Kidney epithelial cell (primary cell): ENCODE results near the gene VEZF1. TPM values are rescaled to one million over a fixed set of nuclear protein-coding genes. Genes with fewer than 3 reads are reported as not detected.
A peak's percentile ranks its signal among the peaks of the same experiment; 100 is the strongest.

Experiments used
- DNase-seq: peaks from one replicate; pipeline ENCODE4 v3.0.0-alpha.2; 2010; ENCODE audit warnings: low read depth
- H3K27me3 ChIP-seq: 2 replicates; pipeline ENCODE4 v1.6.0; 2011; ENCODE audit warnings: low read length; ENCODE audit not compliant: control insufficient read depth, insufficient read depth
- H3K36me3 ChIP-seq: 2 replicates; pipeline ENCODE4 v1.5.1; 2011; ENCODE audit warnings: low read length; ENCODE audit not compliant: control insufficient read depth, insufficient read depth
- H3K4me3 ChIP-seq: 2 replicates; pipeline ENCODE4 v1.5.1; 2011; ENCODE audit warnings: low read depth, mild to moderate bottlenecking, control low read depth, low read length
- CTCF ChIP-seq: IDR thresholded peaks from 2 replicates; pipeline ENCODE4 v1.5.1; 2011; ENCODE audit warnings: mild to moderate bottlenecking, moderate library complexity, low read length, control low read depth, inconsistent platforms; ENCODE audit not compliant: insufficient read depth, poor library complexity, severe bottlenecking
- total RNA-seq: library from RNA; depleted of rRNA; stranded (reverse); fragments of >200 nt; gene quantifications from 2 replicates; pipeline ENCODE4 v1.2.3, GENCODE V29; 2015

The VEZF1 gene
- total RNA-seq, 1 donor from 2014 or later, result 78.3 TPM

- no peaks in the 10 kb centered on the region for H3K27me3 ChIP-seq
- no peak for DNase-seq
- H3K4me3 ChIP-seq, result no peak overlapping the region
- H3K36me3 ChIP-seq, result no peaks in the 10 kb centered on the region
- TF ChIP-seq CTCF, result no peak
These were observed 34.8 kb downstream of the VEZF1 start for GRCh38 chr17:57953219-57953618.

GRCh38 chr17:57949649-57950048 lies 38.4 kb downstream of the VEZF1 start:
- no peaks in the 10 kb centered on the region for H3K27me3 ChIP-seq
- no peak overlapping the region for H3K4me3 ChIP-seq
- TF ChIP-seq CTCF, result no peak
- H3K36me3 ChIP-seq, result no peaks in the 10 kb centered on the region
- no peak for DNase-seq

- no peak overlapping the region for H3K4me3 ChIP-seq
- no peaks in the 10 kb centered on the region for H3K27me3 ChIP-seq
- H3K36me3 ChIP-seq, result no peaks in the 10 kb centered on the region
- DNase-seq, result peak; percentile 100
- TF ChIP-seq CTCF, result peak; percentile 17
These were observed 39.3 kb downstream of the VEZF1 start for GRCh38 chr17:57948555-57949420.

- Histone ChIP-seq H3K4me3 (no peak overlapping the region), H3K36me3 (no peaks in the 10 kb centered on the region), H3K27me3 (no peaks in the 10 kb centered on the region)
- no peak for TF ChIP-seq CTCF
- DNase-seq, result no peak
These were observed 39.9 kb downstream of the VEZF1 start for GRCh38 chr17:57948169-57948554.

GRCh38 chr17:57947369-57947768 lies 40.7 kb downstream of the VEZF1 start:
- H3K4me3 ChIP-seq, result no peak overlapping the region

More at GRCh38 chr17:57947369-57947768, 40.7 kb downstream of the VEZF1 start:
- H3K27me3 ChIP-seq, result no peaks in the 10 kb centered on the region
- H3K36me3 ChIP-seq, result no peaks in the 10 kb centered on the region
- DNase-seq, result no peak
- no peak for TF ChIP-seq CTCF
